H1 (cell line): ENCODE results near the gene PXDN. TPM values are rescaled to one million over a fixed set of nuclear protein-coding genes. Genes with fewer than 3 reads are reported as not detected.

Source experiments
- BACH1 ChIP-seq: IDR thresholded peaks from 2 replicates; pipeline ENCODE4 v1.6.1; 2012; ENCODE audit warnings: low read length, improper control_type of control experiment
- CREB1 ChIP-seq: IDR thresholded peaks from 2 replicates; pipeline ENCODE4 v1.6.1; 2012; ENCODE audit warnings: inconsistent platforms
- CTBP2 ChIP-seq: IDR thresholded peaks from 2 replicates; pipeline ENCODE4 v1.7.0; 2011; ENCODE audit warnings: borderline replicate concordance, mild to moderate bottlenecking, moderate library complexity, mixed read lengths, low read length; ENCODE audit not compliant: insufficient read depth, insufficient read length
- JUND ChIP-seq: IDR thresholded peaks from 2 replicates; pipeline ENCODE4 v1.6.1; 2011; ENCODE audit warnings: mild to moderate bottlenecking, improper control_type of control experiment, low read length
- KDM5A ChIP-seq: fragments of 200-600 bp; IDR thresholded peaks from 2 replicates; pipeline ENCODE4 v1.7.1; 2012; ENCODE audit warnings: mild to moderate bottlenecking, low read length, inconsistent platforms, mixed read lengths
- POLR2A ChIP-seq, 2 experiments: IDR thresholded peaks; 1 replicate in 1 of 2; 2 replicates in 1 of 2; pipeline ENCODE4 v1.6.1; 2011; ENCODE audit warnings: low read depth in 2 of 2, low read length in 2 of 2, mild to moderate bottlenecking in 2 of 2; ENCODE audit errors: control extremely low read depth in 1 of 2
- SAP30 ChIP-seq: fragments of 300-600 bp; sonication (generic); IDR thresholded peaks from 2 replicates; pipeline ENCODE4 v1.7.1; 2012; ENCODE audit warnings: low read length, moderate library complexity, mild to moderate bottlenecking, inconsistent platforms; ENCODE audit not compliant: insufficient read depth, insufficient replicate concordance
- SIN3A ChIP-seq, 2 experiments: IDR thresholded peaks in 1 of 2; conservative IDR thresholded peaks in 1 of 2; 2 replicates each; pipeline ENCODE4 v1.6.1; 2011 to 2012; ENCODE audit warnings: low read length in 2 of 2, improper control_type of control experiment in 1 of 2, low read depth in 1 of 2, mild to moderate bottlenecking in 1 of 2
- SIRT6 ChIP-seq: IDR thresholded peaks from one replicate; pipeline ENCODE4 v1.7.1; 2012; ENCODE audit warnings: low read length, inconsistent platforms
- SIX5 ChIP-seq: IDR thresholded peaks from 2 replicates; pipeline ENCODE4 v1.6.1; 2011; ENCODE audit warnings: mild to moderate bottlenecking, low read depth, low read length
- SP1 ChIP-seq: IDR thresholded peaks from 2 replicates; pipeline ENCODE4 v1.6.1; 2011; ENCODE audit warnings: low read depth, low read length
- polyA plus RNA-seq, 7 experiments: library from polyadenylated mRNA; depleted of rRNA in 3 of 7; stranded (reverse) in 5 of 7; unstranded in 2 of 7; fragments of >200 nt in 5 of 7; fragments of 200-250 nt in 2 of 7; gene quantifications; 1 replicate in 5 of 7; 2 replicates in 1 of 7; 4 replicates in 1 of 7; pipeline versions ENCODE4 v1.2.1 to v1.2.3, GENCODE V29; 2011 to 2013; ENCODE audit warnings: missing spikeins in 2 of 7, mixed read lengths in 2 of 7
- total RNA-seq: library from RNA; stranded (reverse); fragmentation: NEBNext Ultra II Directional; extraction: Animal tissue kit (Norgen Biotek cat#: 25700); gene quantifications from 2 replicates; pipeline ENCODE4 v1.2.1, GENCODE V29; 2021
- TF ChIP-seq, protein P1 (sequence below): fragments of 300-600 bp; sonication (generic); IDR thresholded peaks from 2 replicates; pipeline ENCODE4 v1.7.1; 2012; ENCODE audit warnings: low read length, moderate library complexity, mild to moderate bottlenecking, inconsistent platforms; ENCODE audit not compliant: insufficient replicate concordance

The PXDN gene
- total and polyA plus RNA-seq, 2 of the 8 experiments (the other 6 are each of a cell fraction or from before 2014, with no cell fraction given) = 104 to 141 TPM

- TF ChIP-seq KDM5A (no peak), SP1 (no peak), CREB1 (no peak), SIX5 (no peak), POLR2A (IDR thresholded peaks at IDR 0.05; ENCODE audit: control extremely low read depth in 1 of 2, low read depth in 2 of 2, low read length in 2 of 2) (no peak), SIRT6 (no peak), SIN3A (conservative IDR thresholded peaks at IDR 0.05 in 1 of 2, IDR thresholded peaks at IDR 0.05 in 1 of 2; ENCODE audit: low read depth in 1 of 2, low read length in 2 of 2) (no peak), JUND (no peak), BACH1 (no peak), CTBP2 (no peak), SAP30 (no peak)
- TF ChIP-seq, protein P1, sequence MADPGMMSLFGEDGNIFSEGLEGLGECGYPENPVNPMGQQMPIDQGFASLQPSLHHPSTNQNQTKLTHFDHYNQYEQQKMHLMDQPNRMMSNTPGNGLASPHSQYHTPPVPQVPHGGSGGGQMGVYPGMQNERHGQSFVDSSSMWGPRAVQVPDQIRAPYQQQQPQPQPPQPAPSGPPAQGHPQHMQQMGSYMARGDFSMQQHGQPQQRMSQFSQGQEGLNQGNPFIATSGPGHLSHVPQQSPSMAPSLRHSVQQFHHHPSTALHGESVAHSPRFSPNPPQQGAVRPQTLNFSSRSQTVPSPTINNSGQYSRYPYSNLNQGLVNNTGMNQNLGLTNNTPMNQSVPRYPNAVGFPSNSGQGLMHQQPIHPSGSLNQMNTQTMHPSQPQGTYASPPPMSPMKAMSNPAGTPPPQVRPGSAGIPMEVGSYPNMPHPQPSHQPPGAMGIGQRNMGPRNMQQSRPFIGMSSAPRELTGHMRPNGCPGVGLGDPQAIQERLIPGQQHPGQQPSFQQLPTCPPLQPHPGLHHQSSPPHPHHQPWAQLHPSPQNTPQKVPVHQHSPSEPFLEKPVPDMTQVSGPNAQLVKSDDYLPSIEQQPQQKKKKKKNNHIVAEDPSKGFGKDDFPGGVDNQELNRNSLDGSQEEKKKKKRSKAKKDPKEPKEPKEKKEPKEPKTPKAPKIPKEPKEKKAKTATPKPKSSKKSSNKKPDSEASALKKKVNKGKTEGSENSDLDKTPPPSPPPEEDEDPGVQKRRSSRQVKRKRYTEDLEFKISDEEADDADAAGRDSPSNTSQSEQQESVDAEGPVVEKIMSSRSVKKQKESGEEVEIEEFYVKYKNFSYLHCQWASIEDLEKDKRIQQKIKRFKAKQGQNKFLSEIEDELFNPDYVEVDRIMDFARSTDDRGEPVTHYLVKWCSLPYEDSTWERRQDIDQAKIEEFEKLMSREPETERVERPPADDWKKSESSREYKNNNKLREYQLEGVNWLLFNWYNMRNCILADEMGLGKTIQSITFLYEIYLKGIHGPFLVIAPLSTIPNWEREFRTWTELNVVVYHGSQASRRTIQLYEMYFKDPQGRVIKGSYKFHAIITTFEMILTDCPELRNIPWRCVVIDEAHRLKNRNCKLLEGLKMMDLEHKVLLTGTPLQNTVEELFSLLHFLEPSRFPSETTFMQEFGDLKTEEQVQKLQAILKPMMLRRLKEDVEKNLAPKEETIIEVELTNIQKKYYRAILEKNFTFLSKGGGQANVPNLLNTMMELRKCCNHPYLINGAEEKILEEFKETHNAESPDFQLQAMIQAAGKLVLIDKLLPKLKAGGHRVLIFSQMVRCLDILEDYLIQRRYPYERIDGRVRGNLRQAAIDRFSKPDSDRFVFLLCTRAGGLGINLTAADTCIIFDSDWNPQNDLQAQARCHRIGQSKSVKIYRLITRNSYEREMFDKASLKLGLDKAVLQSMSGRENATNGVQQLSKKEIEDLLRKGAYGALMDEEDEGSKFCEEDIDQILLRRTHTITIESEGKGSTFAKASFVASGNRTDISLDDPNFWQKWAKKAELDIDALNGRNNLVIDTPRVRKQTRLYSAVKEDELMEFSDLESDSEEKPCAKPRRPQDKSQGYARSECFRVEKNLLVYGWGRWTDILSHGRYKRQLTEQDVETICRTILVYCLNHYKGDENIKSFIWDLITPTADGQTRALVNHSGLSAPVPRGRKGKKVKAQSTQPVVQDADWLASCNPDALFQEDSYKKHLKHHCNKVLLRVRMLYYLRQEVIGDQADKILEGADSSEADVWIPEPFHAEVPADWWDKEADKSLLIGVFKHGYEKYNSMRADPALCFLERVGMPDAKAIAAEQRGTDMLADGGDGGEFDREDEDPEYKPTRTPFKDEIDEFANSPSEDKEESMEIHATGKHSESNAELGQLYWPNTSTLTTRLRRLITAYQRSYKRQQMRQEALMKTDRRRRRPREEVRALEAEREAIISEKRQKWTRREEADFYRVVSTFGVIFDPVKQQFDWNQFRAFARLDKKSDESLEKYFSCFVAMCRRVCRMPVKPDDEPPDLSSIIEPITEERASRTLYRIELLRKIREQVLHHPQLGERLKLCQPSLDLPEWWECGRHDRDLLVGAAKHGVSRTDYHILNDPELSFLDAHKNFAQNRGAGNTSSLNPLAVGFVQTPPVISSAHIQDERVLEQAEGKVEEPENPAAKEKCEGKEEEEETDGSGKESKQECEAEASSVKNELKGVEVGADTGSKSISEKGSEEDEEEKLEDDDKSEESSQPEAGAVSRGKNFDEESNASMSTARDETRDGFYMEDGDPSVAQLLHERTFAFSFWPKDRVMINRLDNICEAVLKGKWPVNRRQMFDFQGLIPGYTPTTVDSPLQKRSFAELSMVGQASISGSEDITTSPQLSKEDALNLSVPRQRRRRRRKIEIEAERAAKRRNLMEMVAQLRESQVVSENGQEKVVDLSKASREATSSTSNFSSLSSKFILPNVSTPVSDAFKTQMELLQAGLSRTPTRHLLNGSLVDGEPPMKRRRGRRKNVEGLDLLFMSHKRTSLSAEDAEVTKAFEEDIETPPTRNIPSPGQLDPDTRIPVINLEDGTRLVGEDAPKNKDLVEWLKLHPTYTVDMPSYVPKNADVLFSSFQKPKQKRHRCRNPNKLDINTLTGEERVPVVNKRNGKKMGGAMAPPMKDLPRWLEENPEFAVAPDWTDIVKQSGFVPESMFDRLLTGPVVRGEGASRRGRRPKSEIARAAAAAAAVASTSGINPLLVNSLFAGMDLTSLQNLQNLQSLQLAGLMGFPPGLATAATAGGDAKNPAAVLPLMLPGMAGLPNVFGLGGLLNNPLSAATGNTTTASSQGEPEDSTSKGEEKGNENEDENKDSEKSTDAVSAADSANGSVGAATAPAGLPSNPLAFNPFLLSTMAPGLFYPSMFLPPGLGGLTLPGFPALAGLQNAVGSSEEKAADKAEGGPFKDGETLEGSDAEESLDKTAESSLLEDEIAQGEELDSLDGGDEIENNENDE = no peak
These were observed 136.9 kb downstream of the PXDN start (continued) for GRCh38 chr2:1607236-1607920.
